Parathyroid adenoma (tissue), 2 donors: Measurements from ENCODE around the gene SASH1.

Experiments used
- H2AFZ ChIP-seq: fragments of 300-600 bp; sonication (generic); one replicate; pipeline ENCODE4 v1.7.0; 2017; ENCODE audit warnings: antibody characterized with exemption, mild to moderate bottlenecking
- H3K27ac ChIP-seq: fragments of 300-600 bp; sonication (generic); one replicate; pipeline ENCODE4 v1.7.0; 2017
- H3K27me3 ChIP-seq: fragments of 300-600 bp; sonication (generic); one replicate; pipeline ENCODE4 v1.7.0; 2017; ENCODE audit warnings: low read length; ENCODE audit not compliant: control insufficient read depth, insufficient read depth
- H3K36me3 ChIP-seq: fragments of 300-600 bp; sonication (generic); one replicate; pipeline ENCODE4 v1.7.0; 2017; ENCODE audit warnings: low read length; ENCODE audit not compliant: control insufficient read depth, insufficient read depth
- H3K4me1 ChIP-seq: fragments of 300-600 bp; sonication (generic); one replicate; pipeline ENCODE4 v1.7.0; 2017; ENCODE audit warnings: control low read depth
- H3K4me2 ChIP-seq: fragments of 300-600 bp; sonication (generic); one replicate; pipeline ENCODE4 v1.7.0; 2017; ENCODE audit warnings: low read length
- H3K4me3 ChIP-seq: fragments of 300-600 bp; sonication (generic); one replicate; pipeline ENCODE4 v1.7.0; 2017; ENCODE audit warnings: low read depth, low read length
- H3K79me2 ChIP-seq: fragments of 300-600 bp; sonication (generic); one replicate; pipeline ENCODE4 v1.7.0; 2017; ENCODE audit warnings: control low read depth
- H3K9ac ChIP-seq: fragments of 300-600 bp; sonication (generic); one replicate; pipeline ENCODE4 v1.7.0; 2017; ENCODE audit warnings: mild to moderate bottlenecking
- H3K9me3 ChIP-seq: fragments of 300-600 bp; sonication (generic); one replicate; pipeline ENCODE4 v1.7.0; 2017; ENCODE audit warnings: low read length; ENCODE audit not compliant: control insufficient read depth
- CTCF ChIP-seq: fragments of 300-600 bp; sonication (generic); IDR thresholded peaks from one replicate; pipeline ENCODE4 v1.7.0; 2017; ENCODE audit warnings: antibody characterized with exemption, mild to moderate bottlenecking
- donor health status: primary hyperparathyroidism.

Gene SASH1

GRCh38 chr6:148464319-148465010, 121.8 kb downstream of the SASH1 start:
- no peaks in the 10 kb centered on the region for H3K9me3 ChIP-seq
- H3K4me3 ChIP-seq: no peak overlapping the region
- peaks cover 4% of the 10 kb centered on the region for H3K4me1 ChIP-seq
- no peak overlapping the region for H2AFZ ChIP-seq
- H3K9ac ChIP-seq: no peak overlapping the region
- H3K79me2 ChIP-seq: no peaks in the 10 kb centered on the region
- TF ChIP-seq CTCF: peak; percentile 83
- H3K27me3 ChIP-seq: no peaks in the 10 kb centered on the region
- no peaks in the 10 kb centered on the region for H3K36me3 ChIP-seq
- no peak overlapping the region for H3K27ac ChIP-seq
- no peak overlapping the region for H3K4me2 ChIP-seq

- Histone ChIP-seq H3K79me2 (no peaks in the 10 kb centered on the region), H3K4me3 (no peak overlapping the region), H3K9me3 (no peaks in the 10 kb centered on the region), H3K27me3 (no peaks in the 10 kb centered on the region), H3K36me3 (no peaks in the 10 kb centered on the region), H3K4me2 (no peak overlapping the region), H3K9ac (no peak overlapping the region), H3K4me1 (peaks cover 4% of the 10 kb centered on the region), H2AFZ (no peak overlapping the region), H3K27ac (no peak overlapping the region)
- no peak for TF ChIP-seq CTCF
Observed at GRCh38 chr6:148465011-148465335, 122.3 kb downstream of the SASH1 start.

GRCh38 chr6:148465670-148466069, 123.0 kb downstream of the SASH1 start:
- Histone ChIP-seq H3K36me3 (no peaks in the 10 kb centered on the region), H3K4me1 (peaks cover 4% of the 10 kb centered on the region), H3K4me2 (no peak overlapping the region), H3K4me3 (no peak overlapping the region), H3K79me2 (no peaks in the 10 kb centered on the region), H2AFZ (peak overlapping the region; percentile 53), H3K27me3 (no peaks in the 10 kb centered on the region), H3K27ac (no peak overlapping the region), H3K9me3 (no peaks in the 10 kb centered on the region), H3K9ac (no peak overlapping the region)
- no peak for TF ChIP-seq CTCF

- H3K9me3 ChIP-seq: no peaks in the 10 kb centered on the region
- peak overlapping the region; percentile 53 for H2AFZ ChIP-seq
- no peaks in the 10 kb centered on the region for H3K79me2 ChIP-seq
- peaks cover 4% of the 10 kb centered on the region for H3K4me1 ChIP-seq
- H3K9ac ChIP-seq: no peak overlapping the region
- H3K4me3 ChIP-seq: no peak overlapping the region
- TF ChIP-seq CTCF: no peak
- no peaks in the 10 kb centered on the region for H3K27me3 ChIP-seq
- no peak overlapping the region for H3K27ac ChIP-seq
- H3K4me2 ChIP-seq: no peak overlapping the region
- H3K36me3 ChIP-seq: no peaks in the 10 kb centered on the region
Observed at GRCh38 chr6:148466158-148466557, 123.5 kb downstream of the SASH1 start.

GRCh38 chr6:148467926-148468325, 125.3 kb downstream of the SASH1 start:
- Histone ChIP-seq H3K27me3 (no peaks in the 10 kb centered on the region), H3K36me3 (no peaks in the 10 kb centered on the region), H3K4me2 (no peak overlapping the region), H3K9me3 (no peaks in the 10 kb centered on the region), H3K79me2 (no peaks in the 10 kb centered on the region), H3K27ac (no peak overlapping the region), H3K4me3 (no peak overlapping the region), H3K9ac (no peak overlapping the region), H2AFZ (no peak overlapping the region), H3K4me1 (peaks cover 4% of the 10 kb centered on the region)
- no peak for TF ChIP-seq CTCF
